H9 (cell line): ENCODE measurements around the gene RYR1. TPM values are rescaled to one million over a fixed set of nuclear protein-coding genes. Genes with fewer than 3 reads are reported as not detected.

Experiments used
- DNase-seq: peaks from one replicate; pipeline ENCODE4 v3.0.0-alpha.2; 2017
- H2AFZ ChIP-seq: one replicate; pipeline ENCODE4 v1.6.1; 2013; ENCODE audit warnings: mild to moderate bottlenecking, low read length, control low read depth, moderate library complexity
- H2AK5ac ChIP-seq: 2 replicates; pipeline ENCODE4 v1.6.1; 2013; ENCODE audit warnings: low read length, control low read depth, mixed read lengths; ENCODE audit not compliant: insufficient read length
- H2BK120ac ChIP-seq: one replicate; pipeline ENCODE4 v1.6.1; 2013; ENCODE audit warnings: low read depth, mild to moderate bottlenecking, low read length, control low read depth, inconsistent platforms; ENCODE audit not compliant: poor library complexity, severe bottlenecking
- H2BK12ac ChIP-seq: 2 replicates; pipeline ENCODE4 v1.6.1; 2013; ENCODE audit warnings: low read length, control low read depth, mixed read lengths, low read depth; ENCODE audit not compliant: insufficient read length
- H2BK15ac ChIP-seq: 2 replicates; pipeline ENCODE4 v1.6.1; 2013; ENCODE audit warnings: low read depth, low read length, control low read depth
- H2BK20ac ChIP-seq: one replicate; pipeline ENCODE4 v1.6.1; 2013; ENCODE audit warnings: low read depth, mild to moderate bottlenecking, low read length, control low read depth, inconsistent platforms; ENCODE audit not compliant: poor library complexity, severe bottlenecking
- H2BK5ac ChIP-seq: 2 replicates; pipeline ENCODE4 v1.6.1; 2013; ENCODE audit warnings: low read length, control low read depth, mixed read lengths; ENCODE audit not compliant: insufficient read length
- H3K14ac ChIP-seq: 2 replicates; pipeline ENCODE4 v1.6.1; 2013; ENCODE audit warnings: low read length, control low read depth; ENCODE audit not compliant: insufficient read depth
- H3K18ac ChIP-seq: 2 replicates; pipeline ENCODE4 v1.6.1; 2013; ENCODE audit warnings: low read depth, mild to moderate bottlenecking, mixed read lengths, low read length, control low read depth; ENCODE audit not compliant: insufficient read length
- H3K23ac ChIP-seq: 2 replicates; pipeline ENCODE4 v1.6.1; 2013; ENCODE audit warnings: low read length, control low read depth, mixed read lengths, low read depth; ENCODE audit not compliant: insufficient read length
- H3K23me2 ChIP-seq: 2 replicates; pipeline ENCODE4 v1.6.1; 2013; ENCODE audit warnings: low read depth, mild to moderate bottlenecking, mixed read lengths, low read length, control low read depth; ENCODE audit not compliant: insufficient read length, poor library complexity, severe bottlenecking
- H3K27ac ChIP-seq: 2 replicates; pipeline ENCODE4 v1.5.1; 2013; ENCODE audit warnings: low read length, control low read depth, mixed read lengths, low read depth; ENCODE audit not compliant: insufficient read length
- H3K27me3 ChIP-seq: 2 replicates; pipeline ENCODE4 v1.6.1; 2013; ENCODE audit warnings: low read length, control low read depth, inconsistent platforms; ENCODE audit not compliant: insufficient read depth
- H3K4ac ChIP-seq: 2 replicates; pipeline ENCODE4 v1.6.1; 2013; ENCODE audit warnings: low read depth, mild to moderate bottlenecking, control low read depth, inconsistent platforms, low read length, moderate library complexity
- H3K4me1 ChIP-seq: 2 replicates; pipeline ENCODE4 v1.6.1; 2013; ENCODE audit warnings: low read length, control low read depth, inconsistent platforms; ENCODE audit not compliant: insufficient read depth
- H3K4me2 ChIP-seq: 2 replicates; pipeline ENCODE4 v1.6.1; 2013; ENCODE audit warnings: low read length, control low read depth, mixed read lengths; ENCODE audit not compliant: insufficient read length, insufficient read depth
- H3K56ac ChIP-seq: 2 replicates; pipeline ENCODE4 v1.6.1; 2013; ENCODE audit warnings: low read depth, mild to moderate bottlenecking, mixed read lengths, low read length, control low read depth; ENCODE audit not compliant: insufficient read length
- H3K79me1 ChIP-seq: 2 replicates; pipeline ENCODE4 v1.6.1; 2013; ENCODE audit warnings: low read depth, mild to moderate bottlenecking, moderate library complexity, low read length, control low read depth, inconsistent platforms; ENCODE audit not compliant: insufficient read depth, poor library complexity, severe bottlenecking
- H3K79me2 ChIP-seq: 2 replicates; pipeline ENCODE4 v1.6.1; 2013; ENCODE audit warnings: low read length, control low read depth, inconsistent platforms; ENCODE audit not compliant: insufficient read depth
- H3K9ac ChIP-seq: 2 replicates; pipeline ENCODE4 v1.6.1; 2013; ENCODE audit warnings: low read length, control low read depth, mixed read lengths; ENCODE audit not compliant: insufficient read length; ENCODE audit errors: extremely low read depth
- H3K9me3 ChIP-seq: one replicate; pipeline ENCODE4 v1.6.1; 2013; ENCODE audit warnings: low read depth, low read length, inconsistent platforms; ENCODE audit not compliant: control insufficient read depth
- H3T11ph ChIP-seq: one replicate; pipeline ENCODE4 v1.6.1; 2013; ENCODE audit warnings: mild to moderate bottlenecking, low read length, control low read depth, inconsistent platforms
- H4K20me1 ChIP-seq: one replicate; pipeline ENCODE4 v1.6.1; 2013; ENCODE audit not compliant: control insufficient read depth, insufficient read length, insufficient read depth
- H4K5ac ChIP-seq: 2 replicates; pipeline ENCODE4 v1.6.1; 2013; ENCODE audit warnings: low read depth, mild to moderate bottlenecking, mixed read lengths, low read length, control low read depth; ENCODE audit not compliant: insufficient read length
- H4K8ac ChIP-seq: replicated peaks from 2 replicates; pipeline ENCODE4 v1.6.1; 2013; ENCODE audit warnings: low read length, control low read depth, mixed read lengths, low read depth; ENCODE audit not compliant: insufficient read length
- H4K91ac ChIP-seq: 2 replicates; pipeline ENCODE4 v1.6.1; 2013; ENCODE audit warnings: low read depth, mild to moderate bottlenecking, moderate library complexity, mixed read lengths, low read length, control low read depth; ENCODE audit not compliant: insufficient read length
- H3K27ac Mint-ChIP-seq, 3 experiments: 2 replicates in 2 of 3; 3 replicates in 1 of 3; pipeline ENCODE4 v1.8.0; 2020 to 2021; ENCODE audit warnings: mixed read lengths in 3 of 3, mild to moderate bottlenecking in 1 of 3, moderate library complexity in 1 of 3
- H3K27me3 Mint-ChIP-seq: 2 replicates; pipeline ENCODE4 v1.8.0; 2021; ENCODE audit warnings: low read depth, mild to moderate bottlenecking, moderate library complexity, mixed read lengths
- H3K36me3 Mint-ChIP-seq, 3 experiments: 2 replicates in 2 of 3; 3 replicates in 1 of 3; pipeline ENCODE4 v1.8.0; 2020 to 2021; ENCODE audit warnings: low read depth in 3 of 3, mixed read lengths in 3 of 3; ENCODE audit not compliant: insufficient read depth in 1 of 3
- H3K4me1 Mint-ChIP-seq, 2 experiments: 2 replicates each; pipeline ENCODE4 v1.8.0; 2020; ENCODE audit warnings: mixed read lengths in 2 of 2
- H3K4me3 Mint-ChIP-seq, 2 experiments: 2 replicates in 1 of 2; 3 replicates in 1 of 2; pipeline ENCODE4 v1.8.0; 2020 to 2021; ENCODE audit warnings: mild to moderate bottlenecking in 2 of 2, mixed read lengths in 2 of 2, moderate library complexity in 1 of 2
- H3K9me3 Mint-ChIP-seq, 2 experiments: 2 replicates in 1 of 2; 3 replicates in 1 of 2; pipeline ENCODE4 v1.8.0; 2020; ENCODE audit warnings: mild to moderate bottlenecking in 2 of 2, mixed read lengths in 2 of 2, moderate library complexity in 1 of 2
- CTCF ChIP-seq: fragments of 200-600 bp; sonication (generic); conservative IDR thresholded peaks from 3 replicates; pipeline ENCODE4 v1.8.0; 2021; ENCODE audit warnings: antibody characterized with exemption, mild to moderate bottlenecking
- WGBS: extraction: QIAGEN DNeasy Blood & Tissue Kit; methylation state at CpG from one replicate; pipeline ENCODE4 v1.1.7; 2013; ENCODE audit warnings: missing lambda C conversion rate, low lambda C conversion rate, mixed read lengths; ENCODE audit not compliant: insufficient read length; ENCODE audit errors: extremely low coverage; 5-methylcytosine and 5-hydroxymethylcytosine counted together
- total RNA-seq: library from RNA; stranded (reverse); gene quantifications from 2 replicates; pipeline ENCODE4 v1.2.1, GENCODE V29; 2021

Gene RYR1
- total RNA-seq, 1 experiment from 2014 or later, result 8.9 TPM

- no peak overlapping the region for H2BK12ac ChIP-seq
- no peak overlapping the region for H4K91ac ChIP-seq
- peaks cover 5 to 11% of the 10 kb centered on the region in 2 experiments; a peak in 3 of 4 replicates for H3K4me1 Mint-ChIP-seq
- no peaks in the 10 kb centered on the region for H3K79me1 ChIP-seq
- H2AK5ac ChIP-seq, result no peak overlapping the region
- no peak overlapping the region for H3K4me2 ChIP-seq
- H3K27ac ChIP-seq, result no peak overlapping the region
- TF ChIP-seq CTCF, result no peak
- H3K27me3 Mint-ChIP-seq, result no peaks in the 10 kb centered on the region; the same call in 1 of the 2 replicates
- peaks cover 44 to 52% (median 51%) of the 10 kb centered on the region in 3 experiments for H3K36me3 Mint-ChIP-seq
- H3K14ac ChIP-seq, result no peak overlapping the region
- H3T11ph ChIP-seq, result no peak overlapping the region
- H3K4me1 ChIP-seq, result no peaks in the 10 kb centered on the region
- H3K79me2 ChIP-seq, result no peaks in the 10 kb centered on the region
- H3K27ac Mint-ChIP-seq, result no peak overlapping the region
- WGBS, result no CpG with 5 or more reads among the region's 9 CpGs
- H4K20me1 ChIP-seq, result no peaks in the 10 kb centered on the region
- H3K27me3 ChIP-seq, result no peaks in the 10 kb centered on the region
- H3K18ac ChIP-seq, result no peak overlapping the region
- H3K56ac ChIP-seq, result no peak overlapping the region
- H2BK120ac ChIP-seq, result no peak overlapping the region
- H3K9ac ChIP-seq, result no peak overlapping the region
- no peak overlapping the region for H3K23ac ChIP-seq
- no peak overlapping the region for H2BK20ac ChIP-seq
- no peaks in the 10 kb centered on the region for H3K9me3 Mint-ChIP-seq
- H3K23me2 ChIP-seq, result peaks cover 5% of the 10 kb centered on the region
- no peak overlapping the region for H2BK5ac ChIP-seq
- H3K4me3 Mint-ChIP-seq, result no peak overlapping the region
- H3K4ac ChIP-seq, result no peak overlapping the region
- DNase-seq, result no peak
- H4K8ac ChIP-seq, result no peak overlapping the region
- H2BK15ac ChIP-seq, result no peak overlapping the region
- H4K5ac ChIP-seq, result no peak overlapping the region
- no peak overlapping the region for H2AFZ ChIP-seq
- H3K9me3 ChIP-seq, result no peaks in the 10 kb centered on the region
These were observed 18.1 kb downstream of the RYR1 start for GRCh38 chr19:38451629-38452028.
